Uterus (tissue), 4 donors: Measurements from ENCODE around the gene APP. TPM values are rescaled to one million over a fixed set of nuclear protein-coding genes. Genes with fewer than 3 reads are reported as not detected.
A peak's percentile ranks its signal among the peaks of the same experiment; 100 is the strongest.

Source experiments
- DNase-seq, 2 donors: peaks; one replicate each; pipeline ENCODE4 v3.0.0-alpha.2; 2019 to 2020
- H3K27ac ChIP-seq, 2 donors: fragments of 200-600 bp; sonication (generic); 1 replicate in 1 of 2; 2 replicates in 1 of 2; pipeline ENCODE4 v1.5.1; 2016 to 2018
- H3K27me3 ChIP-seq, 2 donors: fragments of 200-600 bp; sonication (generic); one replicate each; pipeline ENCODE4 v1.5.1; 2018 to 2019; ENCODE audit warnings: control low read depth in 1 of 2
- H3K36me3 ChIP-seq, 2 donors: fragments of 200-600 bp; sonication (generic); one replicate each; pipeline ENCODE4 v1.5.1; 2019; ENCODE audit warnings: control low read depth in 1 of 2
- H3K4me1 ChIP-seq, 2 donors: fragments of 200-600 bp; sonication (generic); one replicate each; pipeline ENCODE4 v1.5.1; 2018 to 2019; ENCODE audit warnings: control low read depth in 1 of 2
- H3K4me3 ChIP-seq, 2 donors: fragments of 200-600 bp; sonication (generic); 1 replicate in 1 of 2; 2 replicates in 1 of 2; pipeline ENCODE4 v1.5.1; 2018 to 2019; ENCODE audit warnings: mild to moderate bottlenecking in 1 of 2
- H3K9me3 ChIP-seq, 2 donors: fragments of 200-600 bp; sonication (generic); one replicate each; pipeline ENCODE4 v1.5.1; 2019; ENCODE audit warnings: control low read depth in 1 of 2
- POLR2A ChIP-seq, 2 donors: fragments of 450-650 bp; IDR thresholded peaks; one replicate each; pipeline ENCODE4 v1.6.1; 2016; ENCODE audit warnings: antibody characterized with exemption in 2 of 2, mild to moderate bottlenecking in 1 of 2, moderate library complexity in 1 of 2
- intact Hi-C: fragments of 100-400 bp; cut with DNase I; formaldehyde crosslinking; loops from one replicate; pipeline ENCODE4 v1.15.1; 2023; ENCODE audit warnings: low total_unique reads
- total RNA-seq, 4 donors: library from RNA; depleted of rRNA in 3 of 4; stranded (reverse); fragments of >200 nt in 3 of 4; gene quantifications; one replicate each; pipeline versions ENCODE4 v1.1.0 to v1.2.4, GENCODE V29; 2014 to 2023
- TF ChIP-seq, protein P1 (sequence below), 4 experiments: fragments of 200-600 bp in 2 of 4; fragments of 450-650 bp in 2 of 4; sonication (generic) in 2 of 4; IDR thresholded peaks; one replicate each; pipeline ENCODE4 v1.5.1; 2016 to 2019; ENCODE audit warnings: antibody characterized with exemption in 4 of 4, mild to moderate bottlenecking in 2 of 4, moderate library complexity in 1 of 4
- donor health status: DM: yes; HTN: yes; CAD: no.

Gene APP
- total RNA-seq, 4 donors from 2014 or later: 212 to 537 (median 430) TPM

DNA sequence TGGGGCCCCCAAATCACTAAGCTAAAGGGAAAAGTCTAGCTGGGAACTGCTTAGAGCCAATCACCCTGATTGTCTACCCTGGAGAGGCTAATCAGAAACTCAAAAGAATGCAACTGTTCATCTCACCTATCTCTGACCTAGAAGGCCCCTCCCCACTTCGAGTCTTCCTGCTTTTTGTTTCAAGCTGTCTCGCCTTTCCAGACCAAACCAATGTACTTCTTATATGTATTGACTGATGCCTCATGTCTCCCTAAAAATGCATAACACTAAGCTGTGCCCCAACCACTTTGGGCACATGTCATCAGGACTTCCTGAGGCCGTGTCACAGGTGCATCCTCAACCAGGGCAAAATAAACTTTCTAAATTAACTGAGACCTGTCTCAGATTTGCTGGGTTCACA is 209.5 kb downstream of the APP start:
- H3K27ac ChIP-seq: peak overlapping the region in 1 of 2 donors; percentile 9
- no peaks in the 10 kb centered on the region for H3K9me3 ChIP-seq
- TF ChIP-seq, protein P1, sequence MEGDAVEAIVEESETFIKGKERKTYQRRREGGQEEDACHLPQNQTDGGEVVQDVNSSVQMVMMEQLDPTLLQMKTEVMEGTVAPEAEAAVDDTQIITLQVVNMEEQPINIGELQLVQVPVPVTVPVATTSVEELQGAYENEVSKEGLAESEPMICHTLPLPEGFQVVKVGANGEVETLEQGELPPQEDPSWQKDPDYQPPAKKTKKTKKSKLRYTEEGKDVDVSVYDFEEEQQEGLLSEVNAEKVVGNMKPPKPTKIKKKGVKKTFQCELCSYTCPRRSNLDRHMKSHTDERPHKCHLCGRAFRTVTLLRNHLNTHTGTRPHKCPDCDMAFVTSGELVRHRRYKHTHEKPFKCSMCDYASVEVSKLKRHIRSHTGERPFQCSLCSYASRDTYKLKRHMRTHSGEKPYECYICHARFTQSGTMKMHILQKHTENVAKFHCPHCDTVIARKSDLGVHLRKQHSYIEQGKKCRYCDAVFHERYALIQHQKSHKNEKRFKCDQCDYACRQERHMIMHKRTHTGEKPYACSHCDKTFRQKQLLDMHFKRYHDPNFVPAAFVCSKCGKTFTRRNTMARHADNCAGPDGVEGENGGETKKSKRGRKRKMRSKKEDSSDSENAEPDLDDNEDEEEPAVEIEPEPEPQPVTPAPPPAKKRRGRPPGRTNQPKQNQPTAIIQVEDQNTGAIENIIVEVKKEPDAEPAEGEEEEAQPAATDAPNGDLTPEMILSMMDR (IDR thresholded peaks at IDR 0.05): no peak
- TF ChIP-seq POLR2A (IDR thresholded peaks at IDR 0.05): no peak
- H3K4me3 ChIP-seq: no peak overlapping the region
- H3K27me3 ChIP-seq: no peaks in the 10 kb centered on the region
- intact Hi-C loops: no loop called here
- no peak for DNase-seq
- H3K36me3 ChIP-seq: no peaks in the 10 kb centered on the region
- H3K4me1 ChIP-seq: no peaks in the 10 kb centered on the region

DNA sequence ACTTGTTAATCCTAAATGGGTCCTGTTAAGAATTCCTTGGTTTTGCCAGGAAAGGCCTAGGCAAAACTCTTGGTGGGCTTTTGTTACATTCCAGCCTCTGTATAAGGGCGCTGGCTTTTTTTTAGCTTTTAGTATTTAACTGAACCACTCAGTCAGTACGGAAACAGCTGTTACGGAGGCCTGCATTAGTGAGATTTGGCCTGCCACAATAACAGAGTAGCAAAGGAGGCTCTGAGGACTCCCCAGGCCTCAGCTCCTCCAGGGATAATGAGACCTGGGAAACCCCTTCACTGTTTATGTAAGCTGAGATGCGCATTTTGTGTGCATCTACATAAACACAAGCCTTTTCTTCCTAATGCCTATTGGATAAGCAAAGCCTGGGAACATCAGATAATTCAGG is 210.2 kb downstream of the APP start:
- Histone ChIP-seq H3K27ac (no peak overlapping the region), H3K9me3 (no peaks in the 10 kb centered on the region), H3K4me3 (no peak overlapping the region), H3K4me1 (no peaks in the 10 kb centered on the region), H3K27me3 (no peaks in the 10 kb centered on the region), H3K36me3 (no peaks in the 10 kb centered on the region)
- DNase-seq: no peak
- intact Hi-C loops: no loop called here
- TF ChIP-seq, protein P1 (IDR thresholded peaks at IDR 0.05): no peak
- TF ChIP-seq POLR2A (IDR thresholded peaks at IDR 0.05): no peak

DNA sequence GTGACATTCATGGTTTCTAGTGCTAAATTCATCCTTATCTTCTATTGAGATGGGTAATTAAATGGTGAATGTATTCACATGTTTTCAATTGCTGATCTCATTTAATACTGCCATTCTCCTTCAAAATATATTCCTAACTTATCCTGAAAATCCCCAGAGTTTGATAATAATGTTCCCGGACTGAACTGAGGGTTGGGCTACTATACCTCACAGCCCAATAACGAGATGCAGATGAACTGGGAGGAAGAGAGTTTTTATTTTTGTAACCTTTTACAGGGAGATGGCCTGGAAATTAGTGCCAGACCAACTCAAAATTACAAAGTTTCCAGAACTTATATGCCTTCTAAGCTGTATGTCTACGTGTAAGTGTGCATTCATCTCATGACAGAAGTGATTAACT is 210.8 kb downstream of the APP start:
- no peaks in the 10 kb centered on the region for H3K27me3 ChIP-seq
- DNase-seq: no peak
- H3K4me1 ChIP-seq: no peaks in the 10 kb centered on the region
- no peak overlapping the region for H3K4me3 ChIP-seq
- TF ChIP-seq POLR2A (IDR thresholded peaks at IDR 0.05): no peak
- TF ChIP-seq, protein P1 (IDR thresholded peaks at IDR 0.05): no peak
- no peak overlapping the region for H3K27ac ChIP-seq
- intact Hi-C loops: no loop called here
- no peaks in the 10 kb centered on the region for H3K36me3 ChIP-seq
- H3K9me3 ChIP-seq: no peaks in the 10 kb centered on the region

DNA sequence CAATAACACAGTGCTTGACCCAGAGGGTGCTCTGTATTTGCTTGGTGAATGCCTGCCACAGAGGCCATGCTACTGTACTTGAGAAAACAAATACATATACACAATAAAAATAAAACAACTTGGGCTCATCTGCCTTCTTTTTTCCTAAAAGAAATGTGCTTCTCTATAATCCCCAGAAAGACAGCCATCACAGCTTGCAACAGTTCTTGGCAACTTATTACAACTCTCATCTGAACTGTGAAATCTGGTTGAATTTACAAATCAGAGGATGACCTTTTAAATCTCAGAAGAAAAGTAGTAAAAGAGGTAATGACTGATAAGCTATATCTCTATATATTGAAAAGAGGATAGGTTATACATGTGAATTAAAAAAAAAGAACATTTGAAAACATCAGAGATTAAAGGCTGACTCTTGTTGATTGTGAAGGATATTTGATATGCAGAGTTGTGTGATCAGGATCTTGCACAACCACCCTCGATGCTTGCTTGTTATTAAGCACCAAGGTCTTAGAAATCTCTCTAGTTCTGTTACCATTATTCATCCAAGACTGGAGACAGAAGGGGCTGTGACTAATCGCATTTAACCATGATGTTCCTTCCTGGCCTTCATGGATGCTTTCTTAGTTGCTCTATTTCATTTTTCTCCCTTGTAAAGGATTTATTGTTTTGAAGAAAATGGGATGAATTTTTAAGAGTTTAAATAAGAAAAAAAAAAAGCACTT is 213.4 kb downstream of the APP start:
- intact Hi-C loops: no loop called here
- no peak overlapping the region for H3K27ac ChIP-seq
- H3K27me3 ChIP-seq: no peaks in the 10 kb centered on the region
- no peak overlapping the region for H3K4me3 ChIP-seq
- no peaks in the 10 kb centered on the region for H3K9me3 ChIP-seq
- no peaks in the 10 kb centered on the region for H3K36me3 ChIP-seq
- DNase-seq: no peak
- no peak for TF ChIP-seq POLR2A (IDR thresholded peaks at IDR 0.05)
- TF ChIP-seq, protein P1 (IDR thresholded peaks at IDR 0.05): no peak
- no peaks in the 10 kb centered on the region for H3K4me1 ChIP-seq

DNA sequence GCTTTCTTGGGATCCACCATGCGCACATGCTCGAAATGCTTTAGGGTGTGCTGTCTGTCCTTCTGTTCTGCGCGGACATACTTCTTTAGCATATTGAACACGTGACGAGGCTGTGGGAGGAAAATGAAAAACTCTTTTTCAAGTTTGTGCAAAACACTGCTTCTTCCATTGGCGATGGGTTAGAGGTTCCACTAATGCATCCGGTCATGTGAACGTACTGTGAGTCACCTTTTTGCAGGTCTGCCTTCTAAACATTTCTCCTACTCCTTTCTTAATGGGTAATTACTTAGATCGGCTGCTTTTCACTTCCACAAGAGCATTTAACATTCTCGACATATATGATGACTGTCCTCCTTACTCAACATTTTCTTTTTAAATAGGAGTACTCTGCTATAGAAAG is 214.9 kb downstream of the APP start:
- H3K27ac ChIP-seq: no peak overlapping the region
- H3K9me3 ChIP-seq: no peaks in the 10 kb centered on the region
- no peak for DNase-seq
- H3K4me3 ChIP-seq: no peak overlapping the region
- no peak for TF ChIP-seq POLR2A (IDR thresholded peaks at IDR 0.05)
- TF ChIP-seq, protein P1 (IDR thresholded peaks at IDR 0.05): no peak
- H3K4me1 ChIP-seq: no peaks in the 10 kb centered on the region
- H3K36me3 ChIP-seq: no peaks in the 10 kb centered on the region
- intact Hi-C loops: no loop called here
- H3K27me3 ChIP-seq: no peaks in the 10 kb centered on the region
